Fibroblast of peridontal ligament (primary cell): Measurements from ENCODE around the gene ARHGAP44.
"Not testable (repeated sequence)": the region's sequence is repeated elsewhere in the genome, so short reads cannot be mapped to it uniquely, and the experiment has no call there.

ENCODE experiments used
- DNase-seq: peaks from one replicate; pipeline ENCODE4 v3.0.0-alpha.2; 2010; ENCODE audit errors: extremely low read depth

The ARHGAP44 gene

GRCh38 chr17:12815642-12816141 lies 26.4 kb downstream of the ARHGAP44 start:
- no peak for DNase-seq

- DNase-seq, result no peak
These were observed 32.2 kb downstream of the ARHGAP44 start for GRCh38 chr17:12821376-12821940.

DNA sequence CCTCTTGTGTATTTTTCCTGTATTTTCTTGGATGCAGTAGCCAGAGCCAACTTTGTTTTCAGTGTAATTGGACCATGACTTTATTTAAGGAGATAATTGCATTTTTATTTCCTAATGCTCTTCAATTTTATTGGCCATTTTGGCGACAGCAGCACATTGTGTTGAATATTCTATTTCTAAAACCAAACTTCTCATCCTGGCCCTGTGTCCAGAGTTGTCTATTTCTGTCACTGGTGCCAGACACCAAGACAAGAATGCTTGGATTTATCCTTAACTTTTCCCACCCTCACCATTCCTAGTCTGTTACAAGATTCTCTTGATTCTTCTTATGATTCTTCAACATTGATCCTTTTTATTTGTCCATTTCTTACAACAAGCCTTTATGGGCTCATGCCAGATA lies 37.1 kb downstream of the ARHGAP44 start:
- no peak for DNase-seq

DNA sequence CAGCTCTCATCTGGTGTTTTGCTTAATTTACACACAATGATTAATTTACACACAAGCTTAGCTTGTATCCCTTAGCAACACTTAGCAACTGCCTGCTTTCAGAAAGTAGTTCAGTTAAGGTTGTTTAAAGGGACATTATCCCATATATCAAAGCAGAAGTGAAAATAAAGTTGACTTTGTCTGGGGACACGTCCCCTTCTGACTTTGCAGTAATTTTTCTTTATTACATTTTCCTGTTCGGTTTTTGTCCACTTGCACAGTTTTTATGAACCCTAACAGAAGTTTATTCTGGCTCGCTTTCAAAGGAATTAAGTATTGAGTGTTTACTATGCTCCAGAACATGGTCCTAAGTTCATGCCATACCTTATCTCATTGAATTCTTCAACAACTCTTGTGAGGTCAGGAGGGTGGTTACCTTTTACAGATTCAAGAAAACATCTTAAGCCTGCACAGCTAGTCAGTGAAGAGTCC lies 41.5 kb downstream of the ARHGAP44 start:
- DNase-seq, result no peak

DNA sequence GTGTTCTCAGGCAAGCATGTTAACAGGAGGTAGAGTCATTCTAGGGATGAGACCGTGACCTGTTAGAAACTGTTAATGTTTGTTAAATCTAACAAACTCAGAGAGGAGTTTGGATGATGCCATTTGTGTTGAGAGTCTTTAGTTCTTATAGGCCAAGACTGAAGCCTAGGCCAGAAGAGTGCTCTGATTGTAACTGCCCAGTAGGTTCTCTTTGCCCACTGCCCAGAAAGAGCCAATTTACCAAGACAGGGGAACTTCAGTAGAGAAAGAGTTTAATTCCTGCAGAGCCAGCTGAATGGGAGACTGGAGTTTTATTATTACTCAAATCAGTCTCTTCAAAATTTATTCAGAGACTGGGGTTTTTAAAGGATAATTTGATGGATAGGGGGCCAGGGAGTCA lies 42.5 kb downstream of the ARHGAP44 start:
- DNase-seq, result no peak

- DNase-seq, result no peak
These were observed 49.7 kb downstream of the ARHGAP44 start for GRCh38 chr17:12839042-12839441.

GRCh38 chr17:12842936-12843335 lies 53.6 kb downstream of the ARHGAP44 start:
- no peak for DNase-seq

- no peak for DNase-seq
These were observed 61.7 kb downstream of the ARHGAP44 start for GRCh38 chr17:12850996-12851395.

- no peak for DNase-seq
These were observed 62.7 kb downstream of the ARHGAP44 start for GRCh38 chr17:12851901-12852435.

- DNase-seq, result no peak
These were observed 64.6 kb downstream of the ARHGAP44 start for GRCh38 chr17:12853921-12854320.

DNA sequence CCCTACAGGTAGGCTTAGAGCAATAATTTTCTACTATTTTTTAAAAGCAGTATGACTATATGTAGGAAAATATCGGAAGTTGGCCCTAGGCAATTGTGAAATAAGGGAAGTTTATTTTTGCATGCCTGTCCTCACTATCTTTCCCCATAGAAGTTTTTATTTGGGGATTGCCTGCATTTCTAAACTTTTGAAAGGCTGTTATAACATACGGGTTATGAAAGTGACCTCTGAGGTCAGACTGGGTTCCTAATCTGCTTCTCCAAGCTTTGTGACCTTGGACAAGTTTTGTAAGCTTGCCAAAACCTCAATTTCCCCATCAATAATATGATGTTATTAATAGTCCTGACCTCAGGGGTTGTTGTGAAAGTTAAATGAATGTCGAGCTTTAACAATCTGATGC lies 67.1 kb downstream of the ARHGAP44 start:
- no peak for DNase-seq

DNA sequence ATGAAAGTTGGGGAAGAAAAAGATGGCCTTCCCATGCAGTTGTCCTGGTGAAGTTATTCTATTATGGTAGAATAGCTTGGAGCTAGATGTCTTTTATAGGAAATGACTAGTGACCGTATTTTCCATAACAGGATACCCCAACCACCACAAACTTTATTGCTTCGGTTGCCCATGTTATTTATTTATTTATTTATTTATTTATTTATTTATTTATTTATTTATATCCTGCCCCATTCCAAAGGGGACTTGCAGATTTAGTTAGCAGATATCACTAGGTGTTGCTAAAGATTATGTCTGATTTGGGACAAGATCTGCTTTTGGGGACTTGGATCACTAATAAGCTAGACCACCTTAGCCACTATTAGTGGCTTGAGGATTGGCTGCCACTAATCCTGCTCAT lies 68.3 kb downstream of the ARHGAP44 start:
- DNase-seq, result no peak

DNA sequence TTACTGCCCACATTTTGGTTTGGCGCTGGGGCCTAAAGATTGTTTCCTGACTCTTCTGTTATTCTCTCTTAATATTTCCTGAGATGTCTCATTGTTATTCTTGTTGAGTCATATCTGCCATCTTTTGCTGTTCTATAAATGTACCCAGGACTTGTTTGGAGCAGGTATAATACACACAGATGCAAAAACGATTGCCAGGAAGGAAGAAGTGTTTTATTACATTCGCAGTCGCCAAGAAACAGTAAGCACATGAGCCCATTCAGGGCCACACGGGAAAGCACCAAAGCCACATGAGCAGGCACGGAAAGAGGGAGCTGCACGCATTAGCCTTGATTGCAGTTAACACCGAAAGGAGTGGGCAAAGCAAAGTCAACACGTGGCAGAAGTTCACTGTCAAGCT lies 70.2 kb downstream of the ARHGAP44 start:
- DNase-seq, result no peak

DNA sequence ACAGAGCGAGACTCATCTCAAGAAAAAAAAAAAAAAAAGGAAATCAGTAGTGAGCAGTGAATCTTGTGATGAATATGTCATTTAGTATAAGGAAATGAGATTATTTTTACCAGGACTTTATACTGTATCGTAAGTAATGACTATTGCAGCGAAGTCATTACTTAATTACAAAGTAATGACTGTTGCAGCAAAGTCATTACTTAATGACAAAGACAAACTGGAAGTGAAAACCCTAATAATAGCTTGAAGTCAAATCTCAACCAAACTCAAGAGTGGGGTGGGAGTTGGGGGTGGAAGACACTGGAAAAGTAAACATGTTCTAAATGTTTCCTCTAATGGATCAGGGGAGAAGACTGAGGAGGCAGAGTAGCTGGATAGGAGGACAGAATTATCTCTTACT lies 76.5 kb downstream of the ARHGAP44 start:
- no peak for DNase-seq

- DNase-seq, result no peak
These were observed 76.9 kb downstream of the ARHGAP44 start for GRCh38 chr17:12866244-12866643.

DNA sequence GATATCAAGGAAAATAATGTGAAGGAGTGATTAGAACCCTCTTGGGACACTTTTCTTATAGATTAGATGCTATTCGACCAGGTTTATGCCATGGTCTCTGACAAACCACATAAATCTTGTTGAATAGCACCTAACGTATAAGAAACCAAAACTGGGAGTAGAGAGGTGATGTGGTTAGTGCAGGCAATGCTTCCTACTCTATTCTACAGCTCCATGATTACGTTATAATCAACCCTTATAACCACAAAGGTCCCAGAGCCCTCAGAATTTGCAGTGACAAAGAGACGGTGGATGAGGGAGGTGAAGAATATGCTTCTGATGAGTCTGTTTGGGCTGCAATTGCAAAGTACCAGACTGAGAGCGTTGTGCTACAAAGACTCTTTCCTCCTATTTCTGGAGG lies 78.4 kb downstream of the ARHGAP44 start:
- no peak for DNase-seq

DNA sequence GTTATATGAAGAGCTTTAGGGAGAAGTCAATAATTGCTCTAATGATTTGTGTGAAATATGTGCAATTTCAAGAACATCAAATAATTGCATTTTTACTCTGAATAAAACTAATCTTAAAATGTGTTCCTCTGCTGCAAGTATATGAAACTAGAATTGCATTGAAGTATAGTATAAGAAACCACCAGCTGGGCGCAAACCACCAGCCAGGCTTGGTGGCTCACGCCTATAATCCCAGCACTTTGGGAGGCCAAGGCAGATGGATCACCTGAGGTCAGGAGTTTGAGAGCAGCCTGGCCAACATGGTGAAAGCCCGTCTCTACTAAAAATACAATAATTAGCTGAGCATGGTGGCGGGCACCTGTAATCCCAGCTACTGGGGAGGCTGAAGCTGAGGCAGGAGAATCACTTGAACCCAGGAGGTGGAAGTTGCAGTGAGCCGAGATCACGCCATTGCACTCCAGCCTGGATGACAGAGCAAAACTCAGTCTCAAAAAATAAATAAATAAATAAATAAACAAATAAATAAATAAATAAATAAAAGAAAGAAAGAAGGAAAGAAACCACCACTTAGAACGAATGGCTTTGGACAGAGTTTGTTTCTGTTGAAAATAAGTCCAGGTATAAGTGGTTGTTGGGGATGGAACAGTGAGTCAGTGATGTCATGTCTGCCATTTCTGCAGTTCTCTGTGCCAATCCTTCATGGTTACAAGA lies 84.3 kb downstream of the ARHGAP44 start:
- DNase-seq, result not testable (repeated sequence)

- no peak for DNase-seq
These were observed 88.8 kb downstream of the ARHGAP44 start for GRCh38 chr17:12877953-12878669.

DNA sequence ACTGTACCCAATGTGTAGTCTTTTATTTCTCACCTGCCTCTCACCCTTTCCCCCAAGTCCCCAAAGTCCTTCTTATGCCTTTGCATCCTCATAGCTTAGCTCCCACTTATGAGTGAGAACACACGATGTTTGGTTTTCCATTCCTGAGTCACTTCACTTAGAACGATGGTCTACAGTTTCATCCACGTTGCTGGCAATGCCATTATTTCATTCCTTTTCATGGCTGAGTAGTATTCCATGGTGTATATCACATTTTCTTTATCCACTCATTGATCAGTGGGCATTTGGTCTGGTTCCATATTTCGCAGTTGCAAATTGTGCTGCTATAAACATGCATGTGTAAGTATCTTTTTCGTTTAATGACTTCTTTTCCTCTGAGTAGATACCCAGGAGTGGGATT lies 89.8 kb downstream of the ARHGAP44 start:
- not testable (repeated sequence) for DNase-seq

DNA sequence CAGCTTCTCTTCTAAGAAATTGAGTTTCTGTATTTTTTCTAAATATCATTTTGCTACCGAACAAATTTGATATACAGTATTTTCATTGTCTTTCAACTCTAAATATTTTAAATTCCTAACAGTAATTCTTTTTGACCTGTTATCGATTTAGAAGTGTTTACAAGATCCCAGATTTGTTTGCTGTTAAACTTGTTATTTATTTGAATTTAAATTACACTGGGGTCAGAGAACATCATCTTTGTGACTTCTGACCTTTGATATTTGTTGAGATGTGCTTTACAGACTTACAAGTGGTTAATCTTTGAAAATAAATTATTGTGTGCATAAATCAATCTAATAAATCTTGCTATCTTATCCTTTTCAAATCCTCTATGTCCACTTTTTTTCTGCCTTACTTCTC lies 94.2 kb downstream of the ARHGAP44 start:
- DNase-seq, result no peak

DNA sequence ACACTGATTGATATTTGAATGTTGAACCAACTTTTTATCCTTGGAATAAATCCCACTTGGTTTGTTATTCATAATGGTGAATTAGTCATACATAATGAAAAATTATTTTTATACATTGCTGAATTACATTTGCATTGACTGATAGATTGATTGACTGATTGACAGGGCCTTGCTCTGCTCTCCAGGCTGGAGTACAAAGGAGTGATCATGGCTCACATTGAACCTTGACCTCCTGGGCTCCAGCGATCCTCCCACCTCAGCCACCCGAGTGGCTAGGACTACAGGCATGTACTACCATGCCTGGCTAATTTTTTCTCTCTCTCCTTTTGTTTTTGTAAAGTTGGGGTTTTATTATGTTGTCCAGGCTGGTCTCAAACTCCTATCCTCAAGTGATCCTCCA lies 97.8 kb downstream of the ARHGAP44 start:
- DNase-seq, result no peak

- DNase-seq, result no peak
These were observed 107.0 kb downstream of the ARHGAP44 start for GRCh38 chr17:12896180-12896785.
